HepG2 (cell line): Measurements from ENCODE around the gene ADGRB2. TPM values are rescaled to one million over a fixed set of nuclear protein-coding genes. Genes with fewer than 3 reads are reported as not detected.
A peak's percentile ranks its signal among the peaks of the same experiment; 100 is the strongest.

Experiments used
- ATAC-seq: fragments of 200-7000 bp; cut with Tn5 transposase; 3 replicates; pipeline ENCODE4 v1.9.1; 2020; ENCODE audit warnings: mild to moderate bottlenecking, moderate library complexity
- BruUV-seq: library from RNA; stranded (reverse); fragments of 400-500 nt; replicated peaks from 2 replicates; lab custom pipeline; 2021; lab: Mats Ljungman, UMichigan
- CTCF ChIA-PET: fragments of 300-600 bp; formaldehyde crosslinking; extraction: SDS; loops from one replicate; lab custom pipeline; 2021; ENCODE audit warnings: low total read pairs, inconsistent platforms, low intra/inter-chr PET ratio; lab: Yijun Ruan, JAX
- POLR2A ChIA-PET: fragments of 350-600 bp; sonication (Branson Sonifier 250); formaldehyde crosslinking; loops from one replicate; lab custom pipeline; 2020; ENCODE audit warnings: antibody characterized with exemption, inconsistent platforms; lab: Yijun Ruan, JAX
- DNase-seq: peaks from one replicate; pipeline ENCODE4 v3.0.0-alpha.2; 2015; ENCODE audit warnings: low spot score
- FAIRE-seq: peaks from 3 replicates; lab custom pipeline; 2011; peaks lifted over from hg19 to GRCh38; lab: Jason Lieb, UNC
- H2AFZ ChIP-seq: one replicate; pipeline ENCODE4 v1.6.1; 2011; ENCODE audit warnings: low read length, inconsistent platforms
- H3K27ac ChIP-seq: fragments of 300-600 bp; 3 replicates; pipeline ENCODE4 v1.8.0; 2011; ENCODE audit warnings: mixed run types, mild to moderate bottlenecking, mixed read lengths, low read length, inconsistent platforms; ENCODE audit not compliant: insufficient read depth; ENCODE audit errors: extremely low read length
- H3K27me3 ChIP-seq, 2 experiments: fragments of 200-600 bp in 1 of 2; 2 replicates in 1 of 2; 3 replicates in 1 of 2; pipeline versions ENCODE4 v1.6.0 to v1.8.0; 2011; ENCODE audit warnings: low read length in 2 of 2, mild to moderate bottlenecking in 2 of 2, moderate library complexity in 2 of 2, inconsistent platforms in 1 of 2; ENCODE audit not compliant: insufficient read depth in 2 of 2, control insufficient read depth in 1 of 2
- H3K36me3 ChIP-seq, 2 experiments: fragments of 200-600 bp in 1 of 2; replicated peaks in 1 of 2; 2 replicates in 1 of 2; 3 replicates in 1 of 2; pipeline versions ENCODE4 v1.5.1 to v1.8.0; 2011; ENCODE audit warnings: low read length in 2 of 2, inconsistent platforms in 1 of 2; ENCODE audit not compliant: insufficient read depth in 2 of 2, control insufficient read depth in 1 of 2
- H3K4me1 ChIP-seq: 2 replicates; pipeline ENCODE4 v1.5.1; 2012; ENCODE audit warnings: low read length, inconsistent platforms; ENCODE audit not compliant: insufficient read depth
- H3K4me2 ChIP-seq: 2 replicates; pipeline ENCODE4 v1.6.0; 2011; ENCODE audit warnings: low read depth, low read length, inconsistent platforms
- H3K4me3 ChIP-seq, 3 experiments: fragments of 200-600 bp in 1 of 3; sonication (generic), shearing (Covaris generic) in 1 of 3; replicated peaks in 1 of 3; 2 replicates each; pipeline ENCODE4 v1.5.1; 2011 to 2016; ENCODE audit warnings: low read length in 3 of 3, inconsistent platforms in 2 of 3, low read depth in 2 of 3, mild to moderate bottlenecking in 2 of 3, control low read depth in 1 of 3, mixed read lengths in 1 of 3; ENCODE audit not compliant: insufficient read depth in 1 of 3
- H3K79me2 ChIP-seq: one replicate; pipeline ENCODE4 v1.6.1; 2011; ENCODE audit warnings: low read length, inconsistent platforms; ENCODE audit not compliant: insufficient read depth
- H3K9ac ChIP-seq: 2 replicates; pipeline ENCODE4 v1.6.0; 2011; ENCODE audit warnings: mild to moderate bottlenecking, low read depth, low read length, inconsistent platforms; ENCODE audit not compliant: insufficient read depth
- H3K9me3 ChIP-seq: 2 replicates; pipeline ENCODE4 v1.5.1; 2012; ENCODE audit warnings: mild to moderate bottlenecking, low read length
- H4K20me1 ChIP-seq: 2 replicates; pipeline ENCODE4 v1.6.0; 2011; ENCODE audit warnings: inconsistent platforms, mild to moderate bottlenecking, low read length, moderate library complexity; ENCODE audit not compliant: insufficient read depth
- ARID2 ChIP-seq: sonication (generic); formaldehyde crosslinking; IDR thresholded peaks from 2 replicates; pipeline ENCODE4 v1.8.1; 2022; ENCODE audit warnings: mild to moderate bottlenecking, missing genetic modification reagents, borderline replicate concordance
- FOSL2 ChIP-seq: sonication (generic); formaldehyde crosslinking; IDR thresholded peaks from 2 replicates; pipeline ENCODE4 v1.4.0; 2020; ENCODE audit warnings: missing genetic modification reagents
- GMEB2 ChIP-seq: IDR thresholded peaks from 2 replicates; pipeline ENCODE4 v1.6.1; 2016; ENCODE audit warnings: missing biosample characterization, missing genetic modification reagents, low read depth
- KDM5A ChIP-seq: fragments of 200-600 bp; sonication (generic); IDR thresholded peaks from 2 replicates; pipeline ENCODE4 v1.7.0; 2018; ENCODE audit warnings: antibody characterized with exemption, mild to moderate bottlenecking, low read length, borderline replicate concordance
- NAIF1 ChIP-seq: sonication (generic); formaldehyde crosslinking; IDR thresholded peaks from 2 replicates; pipeline ENCODE4 v1.5.0; 2020; ENCODE audit warnings: mild to moderate bottlenecking, missing genetic modification reagents, borderline replicate concordance
- NONO ChIP-seq, 2 experiments: fragments of 450-650 bp in 1 of 2; sonication (generic) in 1 of 2; formaldehyde crosslinking in 1 of 2; IDR thresholded peaks in 1 of 2; conservative IDR thresholded peaks in 1 of 2; 2 replicates each; pipeline versions ENCODE4 v1.6.1 to v1.8.0; 2017 to 2022; ENCODE audit warnings: mild to moderate bottlenecking in 1 of 2, missing genetic modification reagents in 1 of 2, moderate library complexity in 1 of 2
- ONECUT2 ChIP-seq: sonication (generic); formaldehyde crosslinking; IDR thresholded peaks from 2 replicates; pipeline ENCODE4 v1.4.0; 2020; ENCODE audit warnings: missing genetic modification reagents
- POGK ChIP-seq: sonication (generic); formaldehyde crosslinking; conservative IDR thresholded peaks from 2 replicates; pipeline ENCODE4 v1.8.0; 2022; ENCODE audit warnings: mild to moderate bottlenecking, moderate library complexity, missing genetic modification reagents
- RERE ChIP-seq: IDR thresholded peaks from 2 replicates; pipeline ENCODE4 v1.6.1; 2016; ENCODE audit warnings: low read depth, missing genetic modification reagents, missing compliant biosample characterization
- TCF7 ChIP-seq: sonication (generic); IDR thresholded peaks from 2 replicates; pipeline ENCODE4 v1.6.1; 2016; ENCODE audit warnings: antibody characterized with exemption, low read depth
- ZNF468 ChIP-seq: sonication (generic); formaldehyde crosslinking; IDR thresholded peaks from 2 replicates; pipeline ENCODE4 v1.8.0; 2022; ENCODE audit warnings: mild to moderate bottlenecking, moderate library complexity, missing genetic modification reagents
- ZNF850 ChIP-seq: sonication (generic); formaldehyde crosslinking; conservative IDR thresholded peaks from 2 replicates; pipeline ENCODE4 v1.9.0; 2021; ENCODE audit warnings: mild to moderate bottlenecking, missing genetic modification reagents
- ZNF891 ChIP-seq: sonication (generic); formaldehyde crosslinking; IDR thresholded peaks from 2 replicates; pipeline ENCODE4 v1.5.0; 2020; ENCODE audit warnings: mild to moderate bottlenecking, missing genetic modification reagents
- ZSCAN20 ChIP-seq: sonication (generic); formaldehyde crosslinking; IDR thresholded peaks from 2 replicates; pipeline ENCODE4 v1.4.0; 2020; ENCODE audit warnings: missing genetic modification reagents, mild to moderate bottlenecking, borderline replicate concordance
- ZSCAN29 ChIP-seq: sonication (generic); formaldehyde crosslinking; conservative IDR thresholded peaks from 2 replicates; pipeline ENCODE4 v1.4.0; 2020; ENCODE audit warnings: mild to moderate bottlenecking, missing genetic modification reagents
- ZSCAN31 ChIP-seq: sonication (generic); formaldehyde crosslinking; IDR thresholded peaks from 2 replicates; pipeline ENCODE4 v1.5.0; 2020; ENCODE audit warnings: low read depth, mild to moderate bottlenecking, missing genetic modification reagents
- WGBS: methylation state at CpG from one replicate; pipeline ENCODE4 v1.1.6; 2017; ENCODE audit warnings: low lambda C conversion rate; 5-methylcytosine and 5-hydroxymethylcytosine counted together
- in situ Hi-C: cut with HindIII; loops from 2 replicates; pipeline ENCODE4 v1.10.0; 2017; ENCODE audit warnings: low pct_unique_long_range_greater_than_20kb; ENCODE audit not compliant: extremely low pct_ligation_motif_present
- intact Hi-C: fragments of 100-400 bp; cut with micrococcal nuclease; formaldehyde crosslinking; loops from one replicate; pipeline ENCODE4 v1.10.0; 2022; ENCODE audit not compliant: unreplicated experiment
- polyA plus RNA-seq, 8 experiments: library from polyadenylated mRNA; depleted of rRNA in 3 of 8; stranded (reverse) in 7 of 8; unstranded in 1 of 8; fragments of >200 nt; fragmentation: Illumina TruSeq in 4 of 8; extraction: Trizol in 4 of 8; gene quantifications; 2 replicates each; pipeline versions ENCODE4 v1.2.1 to v1.2.3, GENCODE V29; 2011 to 2016; ENCODE audit warnings: low read depth in 4 of 8, missing spikeins in 1 of 8, mixed read lengths in 1 of 8; ENCODE audit not compliant: insufficient read depth in 1 of 8
- total RNA-seq, 5 experiments: library from RNA; depleted of rRNA; stranded (reverse); fragments of >200 nt; fragmentation: Illumina TruSeq; extraction: Trizol; gene quantifications; 2 replicates each; pipeline ENCODE4 v1.2.3, GENCODE V29; 2016; ENCODE audit warnings: low read depth in 1 of 5

The ADGRB2 gene
- total and polyA plus RNA-seq, 2 of the 13 experiments (the other 11 are each of a cell fraction or from before 2014, with no cell fraction given), result 0.03 to 0.09 TPM

GRCh38 chr1:31687601-31688000, 76.5 kb downstream of the ADGRB2 start:
- intact Hi-C loops, result no loop called here
- no peaks in the 10 kb centered on the region for H3K27me3 ChIP-seq
- TF ChIP-seq POGK (CRISPR knock-in tag) (no peak), ONECUT2 (CRISPR knock-in tag) (no peak), RERE (no peak), ZSCAN31 (CRISPR knock-in tag) (no peak), ZNF468 (no peak), KDM5A (no peak), ZNF850 (no peak), NONO (IDR thresholded peaks at IDR 0.05) (no peak), NONO (CRISPR knock-in tag; conservative IDR thresholded peaks at IDR 0.05) (no peak), ARID2 (CRISPR knock-in tag) (no peak), TCF7 (no peak), FOSL2 (no peak), GMEB2 (no peak), NAIF1 (CRISPR knock-in tag) (no peak), ZSCAN29 (no peak), ZSCAN20 (CRISPR knock-in tag) (no peak), ZNF891 (CRISPR knock-in tag) (no peak)

More at GRCh38 chr1:31687601-31688000, 76.5 kb downstream of the ADGRB2 start:
- no peak overlapping the region for H3K9ac ChIP-seq
- no peak for FAIRE-seq
- no peak for DNase-seq
- no peak for ATAC-seq
- BruUV-seq, result TSS peak; percentile 39
- H3K79me2 ChIP-seq, result no peaks in the 10 kb centered on the region
- WGBS, result 96% methylated on average over 8 of the region's 8 CpGs
- H3K27ac ChIP-seq, result no peak overlapping the region
- no peaks in the 10 kb centered on the region for H4K20me1 ChIP-seq
- H3K4me3 ChIP-seq, result no peak overlapping the region
- H3K4me1 ChIP-seq, result no peaks in the 10 kb centered on the region
- in situ Hi-C loops, result no loop called here
- no peak overlapping the region for H3K4me2 ChIP-seq
- CTCF ChIA-PET, result no interaction called here
- no peaks in the 10 kb centered on the region for H3K36me3 ChIP-seq
- POLR2A ChIA-PET, result no interaction called here
- no peak overlapping the region for H2AFZ ChIP-seq
- no peaks in the 10 kb centered on the region for H3K9me3 ChIP-seq
